Measurements from ENCODE around the gene LAMA1.
"Not testable (repeated sequence)": the region's sequence is repeated elsewhere in the genome, so short reads cannot be mapped to it uniquely, and the experiment has no call there.

The LAMA1 gene

DNA sequence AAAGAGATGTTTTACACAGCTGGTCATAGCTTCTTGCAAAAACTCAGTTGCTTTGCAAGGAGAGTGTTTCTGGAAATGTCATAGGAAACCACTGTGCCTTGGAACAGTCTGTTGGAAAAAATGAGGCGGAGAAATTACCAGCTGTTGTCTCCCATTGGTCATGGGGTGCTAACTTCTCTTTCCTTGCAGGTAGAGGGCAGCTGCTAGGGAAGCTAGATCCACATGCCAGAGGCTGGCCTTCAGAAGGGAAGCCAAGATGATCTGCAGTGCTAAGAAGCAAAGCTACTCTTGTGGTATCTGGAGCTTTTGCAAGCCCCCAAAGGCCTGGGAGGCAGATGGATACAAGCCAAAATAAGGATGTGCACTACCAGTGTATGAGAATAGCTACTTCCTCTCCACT, 34.8 kb upstream of the LAMA1 start:
- H4K20me1 ChIP-seq (ENCODE audit: insufficient read depth, low read length) = no peaks in the 10 kb centered on the region
- H3K4me3 ChIP-seq (ENCODE audit: low read depth in 1 of 2, low read length in 2 of 2) = no peak overlapping the region
- H3K4me2 ChIP-seq (ENCODE audit: insufficient read depth, low read length) = no peak overlapping the region
- DNase-seq (no peak), ATAC-seq (ENCODE audit: insufficient read depth, low read depth) (no peak)
- no peak overlapping the region for H3K9ac ChIP-seq (ENCODE audit: low read depth, low read length)
- no peak overlapping the region for H3K27ac ChIP-seq (ENCODE audit: low read length)
- H3K4me1 ChIP-seq (ENCODE audit: insufficient read depth, low read length) = no peaks in the 10 kb centered on the region
- no peaks in the 10 kb centered on the region for H3K27me3 ChIP-seq (ENCODE audit: insufficient read depth, low read length, poor library complexity)
- H3K36me3 ChIP-seq (ENCODE audit: insufficient read depth, low read length) = no peaks in the 10 kb centered on the region
- H3K9me3 ChIP-seq (ENCODE audit: insufficient read depth, low read length, severe bottlenecking) = no peaks in the 10 kb centered on the region
- no peaks in the 10 kb centered on the region for H3K79me2 ChIP-seq (ENCODE audit: insufficient read depth, low read length)
- TF ChIP-seq, protein P1, sequence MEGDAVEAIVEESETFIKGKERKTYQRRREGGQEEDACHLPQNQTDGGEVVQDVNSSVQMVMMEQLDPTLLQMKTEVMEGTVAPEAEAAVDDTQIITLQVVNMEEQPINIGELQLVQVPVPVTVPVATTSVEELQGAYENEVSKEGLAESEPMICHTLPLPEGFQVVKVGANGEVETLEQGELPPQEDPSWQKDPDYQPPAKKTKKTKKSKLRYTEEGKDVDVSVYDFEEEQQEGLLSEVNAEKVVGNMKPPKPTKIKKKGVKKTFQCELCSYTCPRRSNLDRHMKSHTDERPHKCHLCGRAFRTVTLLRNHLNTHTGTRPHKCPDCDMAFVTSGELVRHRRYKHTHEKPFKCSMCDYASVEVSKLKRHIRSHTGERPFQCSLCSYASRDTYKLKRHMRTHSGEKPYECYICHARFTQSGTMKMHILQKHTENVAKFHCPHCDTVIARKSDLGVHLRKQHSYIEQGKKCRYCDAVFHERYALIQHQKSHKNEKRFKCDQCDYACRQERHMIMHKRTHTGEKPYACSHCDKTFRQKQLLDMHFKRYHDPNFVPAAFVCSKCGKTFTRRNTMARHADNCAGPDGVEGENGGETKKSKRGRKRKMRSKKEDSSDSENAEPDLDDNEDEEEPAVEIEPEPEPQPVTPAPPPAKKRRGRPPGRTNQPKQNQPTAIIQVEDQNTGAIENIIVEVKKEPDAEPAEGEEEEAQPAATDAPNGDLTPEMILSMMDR (IDR thresholded peaks at IDR 0.05; ENCODE audit: borderline replicate concordance, extremely low read depth, low read length, poor library complexity, severe bottlenecking) = no peak
- TF ChIP-seq EZH2 (IDR thresholded peaks at IDR 0.05; ENCODE audit: borderline replicate concordance, low read depth, low read length, severe bottlenecking) = no peak
- no peak overlapping the region for H2AFZ ChIP-seq (ENCODE audit: low read depth, low read length)

DNA sequence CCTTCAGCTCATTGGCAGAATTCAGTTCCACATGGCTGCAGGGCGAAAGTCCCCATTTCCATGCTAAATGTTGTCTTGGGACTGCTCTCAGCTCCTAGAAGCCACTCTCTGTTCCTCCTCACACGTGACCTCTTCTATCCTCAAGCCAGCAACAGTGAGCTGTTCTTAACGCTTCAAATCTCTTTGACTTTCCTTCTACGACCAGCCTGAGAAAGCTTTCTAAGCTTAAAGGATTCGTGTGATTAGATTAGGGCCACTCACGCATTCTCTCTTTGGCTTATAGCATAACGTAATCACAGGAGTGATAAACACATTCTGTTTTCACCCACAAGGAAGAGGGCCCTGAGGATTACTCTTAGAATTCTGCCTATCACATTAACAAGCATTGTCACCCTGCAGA, 29.8 kb upstream of the LAMA1 start:
- no peak overlapping the region for H2AFZ ChIP-seq (ENCODE audit: low read depth, low read length)
- H3K4me3 ChIP-seq (ENCODE audit: low read depth in 1 of 2, low read length in 2 of 2) = no peak overlapping the region
- H3K27me3 ChIP-seq (ENCODE audit: insufficient read depth, low read length, poor library complexity) = no peaks in the 10 kb centered on the region
- H3K36me3 ChIP-seq (ENCODE audit: insufficient read depth, low read length) = no peaks in the 10 kb centered on the region
- no peaks in the 10 kb centered on the region for H4K20me1 ChIP-seq (ENCODE audit: insufficient read depth, low read length)
- no peak overlapping the region for H3K9ac ChIP-seq (ENCODE audit: low read depth, low read length)
- no peak for ATAC-seq (ENCODE audit: insufficient read depth, low read depth)
- H3K4me2 ChIP-seq (ENCODE audit: insufficient read depth, low read length) = no peak overlapping the region
- no peak for TF ChIP-seq EZH2 (IDR thresholded peaks at IDR 0.05; ENCODE audit: borderline replicate concordance, low read depth, low read length, severe bottlenecking)
- TF ChIP-seq, protein P1 (IDR thresholded peaks at IDR 0.05; ENCODE audit: borderline replicate concordance, extremely low read depth, low read length, poor library complexity, severe bottlenecking) = no peak
- no peaks in the 10 kb centered on the region for H3K4me1 ChIP-seq (ENCODE audit: insufficient read depth, low read length)
- H3K27ac ChIP-seq (ENCODE audit: low read length) = no peak overlapping the region
- DNase-seq = no peak
- H3K79me2 ChIP-seq (ENCODE audit: insufficient read depth, low read length) = no peaks in the 10 kb centered on the region
- H3K9me3 ChIP-seq (ENCODE audit: insufficient read depth, low read length, severe bottlenecking) = no peaks in the 10 kb centered on the region

DNA sequence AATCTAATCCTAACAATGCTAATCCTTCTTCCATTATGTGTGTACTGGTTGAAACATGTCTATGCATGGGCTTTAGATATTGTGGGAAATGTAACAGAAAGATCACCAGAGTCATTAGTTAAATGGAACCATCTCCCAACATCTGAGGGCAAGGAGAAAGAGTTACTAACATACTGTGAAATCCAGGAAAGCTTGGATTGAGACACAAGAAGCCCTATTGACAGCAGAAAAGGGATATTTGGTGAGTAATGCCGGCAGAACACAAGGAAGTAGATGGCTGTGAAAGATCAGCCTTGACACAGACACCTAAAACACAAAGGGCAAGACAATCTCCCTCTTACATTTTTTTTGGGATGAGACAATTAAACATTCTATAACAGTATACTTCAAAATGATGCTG, 28.5 kb upstream of the LAMA1 start:
- no peaks in the 10 kb centered on the region for H3K36me3 ChIP-seq (ENCODE audit: insufficient read depth, low read length)
- no peak overlapping the region for H3K9ac ChIP-seq (ENCODE audit: low read depth, low read length)
- no peaks in the 10 kb centered on the region for H4K20me1 ChIP-seq (ENCODE audit: insufficient read depth, low read length)
- H3K79me2 ChIP-seq (ENCODE audit: insufficient read depth, low read length) = no peaks in the 10 kb centered on the region
- H3K4me3 ChIP-seq (ENCODE audit: low read depth in 1 of 2, low read length in 2 of 2) = no peak overlapping the region
- DNase-seq (no peak), ATAC-seq (ENCODE audit: insufficient read depth, low read depth) (no peak)
- H2AFZ ChIP-seq (ENCODE audit: low read depth, low read length) = no peak overlapping the region
- no peaks in the 10 kb centered on the region for H3K9me3 ChIP-seq (ENCODE audit: insufficient read depth, low read length, severe bottlenecking)
- no peaks in the 10 kb centered on the region for H3K27me3 ChIP-seq (ENCODE audit: insufficient read depth, low read length, poor library complexity)
- H3K4me2 ChIP-seq (ENCODE audit: insufficient read depth, low read length) = no peak overlapping the region
- H3K27ac ChIP-seq (ENCODE audit: low read length) = no peak overlapping the region
- TF ChIP-seq, protein P1 (IDR thresholded peaks at IDR 0.05; ENCODE audit: borderline replicate concordance, extremely low read depth, low read length, poor library complexity, severe bottlenecking) = no peak
- TF ChIP-seq EZH2 (IDR thresholded peaks at IDR 0.05; ENCODE audit: borderline replicate concordance, low read depth, low read length, severe bottlenecking) = no peak
- no peaks in the 10 kb centered on the region for H3K4me1 ChIP-seq (ENCODE audit: insufficient read depth, low read length)

DNA sequence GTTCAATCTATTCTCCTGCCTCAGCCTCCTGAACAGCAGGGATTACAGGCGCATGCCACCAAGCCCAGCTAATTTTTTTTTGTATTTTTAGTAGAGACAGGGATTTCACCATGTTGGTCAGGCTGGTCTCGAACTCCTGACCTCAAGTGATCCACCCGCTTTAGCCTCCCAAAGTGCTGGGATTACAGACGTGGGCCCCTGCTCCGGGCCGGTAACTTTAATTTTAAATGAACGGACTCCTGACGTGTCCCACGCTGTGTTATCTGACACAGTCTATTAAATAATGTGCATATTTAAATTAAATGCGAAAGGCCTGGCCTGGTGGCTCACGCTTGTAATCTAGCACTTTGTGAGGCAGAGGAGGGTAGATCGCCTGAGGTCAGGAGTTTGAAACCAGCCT, 27.3 kb upstream of the LAMA1 start:
- not testable (repeated sequence) for H2AFZ ChIP-seq (ENCODE audit: low read depth, low read length); DNase-seq; H3K79me2 ChIP-seq (ENCODE audit: insufficient read depth, low read length); H3K27me3 ChIP-seq (ENCODE audit: insufficient read depth, low read length, poor library complexity); H3K9ac ChIP-seq (ENCODE audit: low read depth, low read length); H3K9me3 ChIP-seq (ENCODE audit: insufficient read depth, low read length, severe bottlenecking); H3K4me1 ChIP-seq (ENCODE audit: insufficient read depth, low read length); H3K27ac ChIP-seq (ENCODE audit: low read length); H4K20me1 ChIP-seq (ENCODE audit: insufficient read depth, low read length); H3K4me3 ChIP-seq (ENCODE audit: low read depth in 1 of 2, low read length in 2 of 2); H3K36me3 ChIP-seq (ENCODE audit: insufficient read depth, low read length); ATAC-seq (ENCODE audit: insufficient read depth, low read depth); H3K4me2 ChIP-seq (ENCODE audit: insufficient read depth, low read length)
